Gastrocnemius medialis (tissue), 4 donors: ENCODE data around the gene RNGTT. TPM values are rescaled to one million over a fixed set of nuclear protein-coding genes. Genes with fewer than 3 reads are reported as not detected.

Source experiments
- ATAC-seq, 2 donors: fragments of 150-250 bp; one replicate each; pipeline ENCODE4 v1.9.1; 2016
- DNase-seq, 2 donors: peaks; one replicate each; pipeline ENCODE4 v3.0.0-alpha.2; 2019
- H3K27ac ChIP-seq, 4 donors: fragments of 200-600 bp; sonication (generic); 1 replicate in 1 of 4; 2 replicates in 3 of 4; pipeline ENCODE4 v1.5.1; 2016 to 2018; ENCODE audit warnings: mild to moderate bottlenecking in 2 of 4, moderate library complexity in 1 of 4
- H3K27me3 ChIP-seq, 3 donors: fragments of 200-600 bp; sonication (generic) in 2 of 3; 1 replicate in 1 of 3; 2 replicates in 2 of 3; pipeline versions ENCODE4 v1.5.1 to v1.6.0; 2016 to 2019; ENCODE audit warnings: mild to moderate bottlenecking in 1 of 3, moderate library complexity in 1 of 3
- H3K36me3 ChIP-seq, 2 donors: fragments of 200-600 bp; sonication (generic) in 1 of 2; one replicate each; pipeline ENCODE4 v1.5.1; 2017 to 2018
- H3K4me1 ChIP-seq, 2 donors: fragments of 200-600 bp; sonication (generic) in 1 of 2; one replicate each; pipeline ENCODE4 v1.5.1; 2016 to 2017; ENCODE audit warnings: mild to moderate bottlenecking in 2 of 2
- H3K4me3 ChIP-seq, 4 donors: fragments of 200-600 bp; sonication (generic) in 3 of 4; 1 replicate in 1 of 4; 2 replicates in 3 of 4; pipeline ENCODE4 v1.5.1; 2016 to 2019; ENCODE audit warnings: mild to moderate bottlenecking in 2 of 4
- H3K9me3 ChIP-seq, 3 donors: fragments of 200-600 bp; sonication (generic) in 2 of 3; 1 replicate in 1 of 3; 2 replicates in 2 of 3; pipeline ENCODE4 v1.5.1; 2016 to 2019
- POLR2A ChIP-seq, 2 donors: fragments of 450-650 bp; IDR thresholded peaks; one replicate each; pipeline ENCODE4 v1.6.1; 2017; ENCODE audit warnings: antibody characterized with exemption in 2 of 2, mild to moderate bottlenecking in 2 of 2, moderate library complexity in 2 of 2
- in situ Hi-C, 4 donors: fragments of 200-750 bp; cut with MboI; loops; one replicate each; pipeline versions ENCODE4 v1.15.0 to v1.8.0; 2017; ENCODE audit warnings: low sequenced_read_pairs in 4 of 4
- intact Hi-C: fragments of 100-400 bp; cut with DNase I; formaldehyde crosslinking; loops from one replicate; pipeline ENCODE4 v1.15.1; 2023; ENCODE audit warnings: low total_unique reads
- total RNA-seq, 4 donors: library from RNA; depleted of rRNA; stranded (reverse); fragments of >200 nt; gene quantifications; one replicate each; pipeline versions ENCODE4 v1.1.0 to v1.2.3, GENCODE V29; 2016
- TF ChIP-seq, protein P1 (sequence below), 5 experiments: fragments of 450-650 bp in 3 of 5; fragments of 200-600 bp in 2 of 5; sonication (generic) in 2 of 5; IDR thresholded peaks in 4 of 5; conservative IDR thresholded peaks in 1 of 5; 1 replicate in 4 of 5; 2 replicates in 1 of 5; pipeline ENCODE4 v1.5.1; 2016 to 2019; ENCODE audit warnings: antibody characterized with exemption in 5 of 5, mild to moderate bottlenecking in 3 of 5, moderate library complexity in 3 of 5

Gene RNGTT
- total RNA-seq, 4 donors from 2014 or later, result 4.9 to 11.3 (median 8.2) TPM

DNA sequence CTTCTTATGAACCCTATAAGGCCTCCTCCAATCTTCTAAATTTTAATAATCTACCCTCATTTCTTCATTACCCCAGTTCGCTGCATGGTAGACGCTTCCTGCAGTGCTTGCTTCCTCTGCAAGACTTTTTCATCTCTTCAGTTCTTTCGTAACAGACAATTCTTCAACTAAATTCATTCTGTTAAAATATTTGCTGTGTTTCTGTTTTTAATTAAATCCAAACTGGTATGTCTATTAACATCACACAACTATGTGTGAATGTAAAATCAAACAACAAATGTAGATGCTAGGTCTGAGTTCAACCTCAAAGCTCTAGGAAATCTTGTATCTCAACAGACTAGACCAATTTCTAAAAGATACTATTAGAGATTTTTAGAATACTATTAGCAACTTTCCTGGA lies 199.3 kb downstream of the RNGTT start:
- TF ChIP-seq, protein P1, sequence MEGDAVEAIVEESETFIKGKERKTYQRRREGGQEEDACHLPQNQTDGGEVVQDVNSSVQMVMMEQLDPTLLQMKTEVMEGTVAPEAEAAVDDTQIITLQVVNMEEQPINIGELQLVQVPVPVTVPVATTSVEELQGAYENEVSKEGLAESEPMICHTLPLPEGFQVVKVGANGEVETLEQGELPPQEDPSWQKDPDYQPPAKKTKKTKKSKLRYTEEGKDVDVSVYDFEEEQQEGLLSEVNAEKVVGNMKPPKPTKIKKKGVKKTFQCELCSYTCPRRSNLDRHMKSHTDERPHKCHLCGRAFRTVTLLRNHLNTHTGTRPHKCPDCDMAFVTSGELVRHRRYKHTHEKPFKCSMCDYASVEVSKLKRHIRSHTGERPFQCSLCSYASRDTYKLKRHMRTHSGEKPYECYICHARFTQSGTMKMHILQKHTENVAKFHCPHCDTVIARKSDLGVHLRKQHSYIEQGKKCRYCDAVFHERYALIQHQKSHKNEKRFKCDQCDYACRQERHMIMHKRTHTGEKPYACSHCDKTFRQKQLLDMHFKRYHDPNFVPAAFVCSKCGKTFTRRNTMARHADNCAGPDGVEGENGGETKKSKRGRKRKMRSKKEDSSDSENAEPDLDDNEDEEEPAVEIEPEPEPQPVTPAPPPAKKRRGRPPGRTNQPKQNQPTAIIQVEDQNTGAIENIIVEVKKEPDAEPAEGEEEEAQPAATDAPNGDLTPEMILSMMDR (IDR thresholded peaks at IDR 0.05 in 4 of 5, conservative IDR thresholded peaks at IDR 0.05 in 1 of 5), result no peak
- TF ChIP-seq POLR2A (IDR thresholded peaks at IDR 0.05), result no peak
- no peaks in the 10 kb centered on the region for H3K4me1 ChIP-seq
- H3K9me3 ChIP-seq, result no peaks in the 10 kb centered on the region
- H3K27me3 ChIP-seq, result no peaks in the 10 kb centered on the region
- H3K36me3 ChIP-seq, result no peaks in the 10 kb centered on the region
- H3K4me3 ChIP-seq, result no peak overlapping the region
- in situ Hi-C loops, result no loop called here
- intact Hi-C loops, result no loop called here
- no peak overlapping the region for H3K27ac ChIP-seq
- no peak for DNase-seq
- ATAC-seq, result no peak

DNA sequence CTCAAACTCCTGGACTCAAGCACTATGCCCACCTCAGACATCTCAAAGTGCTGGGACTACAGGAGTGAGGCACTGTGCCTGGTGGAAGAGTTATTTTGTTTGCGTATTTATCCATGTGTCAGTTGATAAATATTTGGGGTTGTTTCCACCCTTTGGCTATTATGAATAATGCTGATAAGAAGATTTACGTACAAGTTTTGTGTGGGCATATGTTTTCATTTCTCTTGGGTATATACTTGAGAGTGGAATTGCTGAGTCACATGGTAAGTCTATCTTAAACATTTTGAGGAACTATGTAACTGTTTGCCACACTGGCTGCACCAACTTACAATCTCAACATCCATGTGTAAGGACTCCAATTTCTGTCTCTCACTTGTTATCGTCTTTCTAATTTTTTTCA lies 200.3 kb downstream of the RNGTT start:
- no peak for TF ChIP-seq POLR2A (IDR thresholded peaks at IDR 0.05)
- TF ChIP-seq, protein P1 (IDR thresholded peaks at IDR 0.05 in 4 of 5, conservative IDR thresholded peaks at IDR 0.05 in 1 of 5), result no peak
- no peak for DNase-seq
- intact Hi-C loops (no loop called here), in situ Hi-C loops (no loop called here)
- H3K4me1 ChIP-seq, result no peaks in the 10 kb centered on the region
- no peak overlapping the region for H3K4me3 ChIP-seq
- no peaks in the 10 kb centered on the region for H3K9me3 ChIP-seq
- H3K27ac ChIP-seq, result no peak overlapping the region
- no peaks in the 10 kb centered on the region for H3K27me3 ChIP-seq
- no peaks in the 10 kb centered on the region for H3K36me3 ChIP-seq
- no peak for ATAC-seq

DNA sequence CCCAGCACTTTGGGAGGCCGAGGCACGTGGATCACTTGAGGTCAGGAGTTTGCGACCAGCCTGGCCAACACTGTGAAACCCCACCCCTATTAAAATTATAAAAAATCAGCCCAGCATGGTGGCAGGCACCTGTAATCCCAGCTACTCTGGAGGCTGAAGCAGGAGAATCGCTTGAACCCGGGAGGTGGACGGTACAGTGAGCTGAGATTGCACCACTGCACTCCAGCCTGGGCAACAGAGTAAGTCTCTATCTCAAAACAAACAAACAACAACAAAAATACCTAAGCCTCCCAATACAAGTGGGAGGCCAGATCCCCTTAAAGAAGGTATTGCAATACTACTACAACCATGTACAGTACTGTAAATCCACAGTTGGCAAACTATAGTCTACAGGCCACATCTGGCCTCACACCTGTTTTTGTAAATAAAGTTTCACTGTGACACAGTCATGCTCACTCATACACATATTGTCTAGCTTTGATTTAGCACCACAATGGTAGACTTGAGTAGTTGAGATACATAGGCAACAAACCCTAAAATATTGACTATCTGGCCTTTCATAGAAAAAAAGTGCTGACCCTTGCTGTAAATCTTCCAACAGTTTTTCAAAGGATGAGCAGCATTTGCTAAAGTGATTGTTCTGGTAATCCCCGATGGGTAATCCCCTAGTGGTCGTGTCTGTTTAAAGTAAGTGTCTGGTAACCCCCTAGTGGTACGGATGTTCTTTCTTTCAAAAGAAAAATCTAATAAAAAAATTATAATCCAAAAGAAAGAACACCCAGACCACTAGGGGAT lies 202.0 kb downstream of the RNGTT start:
- Histone ChIP-seq H3K27me3 (no peaks in the 10 kb centered on the region), H3K27ac (no peak overlapping the region), H3K36me3 (no peaks in the 10 kb centered on the region), H3K4me1 (no peaks in the 10 kb centered on the region), H3K9me3 (no peaks in the 10 kb centered on the region), H3K4me3 (no peak overlapping the region)
- DNase-seq (no peak), ATAC-seq (no peak)
- intact Hi-C loops (no loop called here), in situ Hi-C loops (no loop called here)
- TF ChIP-seq, protein P1 (IDR thresholded peaks at IDR 0.05 in 4 of 5, conservative IDR thresholded peaks at IDR 0.05 in 1 of 5), result no peak
- no peak for TF ChIP-seq POLR2A (IDR thresholded peaks at IDR 0.05)

DNA sequence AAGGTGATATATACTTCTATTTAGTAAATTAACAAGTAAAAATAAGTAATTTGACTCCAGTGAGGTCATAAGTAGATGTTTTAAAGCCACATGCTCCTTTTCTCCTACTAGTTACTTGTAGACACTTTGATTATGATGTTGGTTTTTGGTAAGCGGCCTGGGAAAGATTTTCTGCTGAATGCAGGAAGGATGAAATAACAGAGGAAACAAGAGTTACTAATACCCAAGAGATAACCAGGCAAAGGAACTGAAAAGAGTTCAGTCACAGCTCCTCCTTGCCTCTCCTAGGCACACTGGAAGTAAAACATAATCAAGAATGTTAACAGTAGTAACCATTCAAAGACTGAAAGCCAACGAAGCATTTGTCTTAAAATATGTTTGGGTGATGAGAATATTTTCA lies 203.3 kb downstream of the RNGTT start:
- Histone ChIP-seq H3K36me3 (no peaks in the 10 kb centered on the region), H3K4me3 (no peak overlapping the region), H3K27me3 (no peaks in the 10 kb centered on the region), H3K4me1 (no peaks in the 10 kb centered on the region), H3K9me3 (no peaks in the 10 kb centered on the region), H3K27ac (no peak overlapping the region)
- ATAC-seq, result no peak
- in situ Hi-C loops, result no loop called here
- no peak for DNase-seq
- intact Hi-C loops, result no loop called here
- TF ChIP-seq, protein P1 (IDR thresholded peaks at IDR 0.05 in 4 of 5, conservative IDR thresholded peaks at IDR 0.05 in 1 of 5), result no peak
- TF ChIP-seq POLR2A (IDR thresholded peaks at IDR 0.05), result no peak

DNA sequence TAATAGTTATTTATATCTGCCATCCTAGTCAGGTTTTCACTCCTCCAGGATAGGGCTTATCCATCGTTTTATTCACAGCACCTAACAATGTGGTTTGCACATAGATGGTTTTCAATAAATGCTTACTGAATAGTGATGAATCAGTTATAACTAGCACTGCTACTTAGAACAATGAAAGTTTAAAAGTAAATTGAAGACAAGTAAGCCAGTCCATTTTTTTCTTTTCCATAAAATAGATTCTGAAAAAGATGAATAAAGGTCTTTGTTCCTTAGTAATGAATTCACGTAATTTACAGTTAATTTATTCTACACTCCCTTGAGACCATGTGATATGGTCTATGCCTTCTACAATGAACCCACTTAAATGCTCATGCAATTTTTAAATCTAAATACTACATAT lies 212.5 kb downstream of the RNGTT start:
- Histone ChIP-seq H3K27ac (no peak overlapping the region), H3K4me3 (no peak overlapping the region), H3K27me3 (no peaks in the 10 kb centered on the region), H3K36me3 (no peaks in the 10 kb centered on the region), H3K4me1 (no peaks in the 10 kb centered on the region), H3K9me3 (no peaks in the 10 kb centered on the region)
- ATAC-seq (no peak), DNase-seq (no peak)
- intact Hi-C loops, result no loop called here
- TF ChIP-seq POLR2A (IDR thresholded peaks at IDR 0.05), result no peak
- TF ChIP-seq, protein P1 (IDR thresholded peaks at IDR 0.05 in 4 of 5, conservative IDR thresholded peaks at IDR 0.05 in 1 of 5), result no peak
- in situ Hi-C loops, result no loop called here
